H1 (cell line): ENCODE data around the gene C5orf58. TPM values are rescaled to one million over a fixed set of nuclear protein-coding genes. Genes with fewer than 3 reads are reported as not detected.

ENCODE experiments used
- polyA plus RNA-seq, 7 experiments: library from polyadenylated mRNA; depleted of rRNA in 3 of 7; stranded (reverse) in 5 of 7; unstranded in 2 of 7; fragments of >200 nt in 5 of 7; fragments of 200-250 nt in 2 of 7; gene quantifications; 1 replicate in 5 of 7; 2 replicates in 1 of 7; 4 replicates in 1 of 7; pipeline versions ENCODE4 v1.2.1 to v1.2.3, GENCODE V29; 2011 to 2013; ENCODE audit warnings: missing spikeins in 2 of 7, mixed read lengths in 2 of 7
- total RNA-seq: library from RNA; stranded (reverse); fragmentation: NEBNext Ultra II Directional; extraction: Animal tissue kit (Norgen Biotek cat#: 25700); gene quantifications from 2 replicates; pipeline ENCODE4 v1.2.1, GENCODE V29; 2021

Gene C5orf58
- total and polyA plus RNA-seq, 2 of the 8 experiments (the other 6 are each of a cell fraction or from before 2014, with no cell fraction given): 0.24 to 1.6 TPM

Other genes starting within 250 kb of the C5orf58 start
- not detected in 2 replicates for gene FOXI1, start 127.1 kb upstream of the C5orf58 start, total RNA-seq
- gene FOXI1, start 127.1 kb upstream of the C5orf58 start, polyA plus RNA-seq (2011; rRNA removed): not detected in 2 replicates
- 0.26 and 0.42 TPM in 2 replicates for gene LCP2, start 64.8 kb downstream of the C5orf58 start, total RNA-seq
- 0.11 and 0.33 TPM in 2 replicates for gene LCP2, start 64.8 kb downstream of the C5orf58 start, polyA plus RNA-seq (2011; rRNA removed)
- 0.10 and 0.19 TPM in 2 replicates for gene KCNMB1, start 156.4 kb downstream of the C5orf58 start, total RNA-seq
- 0.08 TPM in 2 replicates for gene KCNMB1, start 156.4 kb downstream of the C5orf58 start, polyA plus RNA-seq (2011; rRNA removed)